HepG2 (cell line): ENCODE measurements around the gene CDKN1C. TPM values are rescaled to one million over a fixed set of nuclear protein-coding genes. Genes with fewer than 3 reads are reported as not detected.

ENCODE experiments used
- ATAC-seq: fragments of 200-7000 bp; cut with Tn5 transposase; 3 replicates; pipeline ENCODE4 v1.9.1; 2020; ENCODE audit warnings: mild to moderate bottlenecking, moderate library complexity
- BruUV-seq: library from RNA; stranded (reverse); fragments of 400-500 nt; replicated peaks from 2 replicates; lab custom pipeline; 2021; lab: Mats Ljungman, UMichigan
- CTCF ChIA-PET: fragments of 300-600 bp; formaldehyde crosslinking; extraction: SDS; loops from one replicate; lab custom pipeline; 2021; ENCODE audit warnings: low total read pairs, inconsistent platforms, low intra/inter-chr PET ratio; lab: Yijun Ruan, JAX
- POLR2A ChIA-PET: fragments of 350-600 bp; sonication (Branson Sonifier 250); formaldehyde crosslinking; loops from one replicate; lab custom pipeline; 2020; ENCODE audit warnings: antibody characterized with exemption, inconsistent platforms; lab: Yijun Ruan, JAX
- DNase-seq: peaks from one replicate; pipeline ENCODE4 v3.0.0-alpha.2; 2015; ENCODE audit warnings: low spot score
- FAIRE-seq: peaks from 3 replicates; lab custom pipeline; 2011; peaks lifted over from hg19 to GRCh38; lab: Jason Lieb, UNC
- H2AFZ ChIP-seq: one replicate; pipeline ENCODE4 v1.6.1; 2011; ENCODE audit warnings: low read length, inconsistent platforms
- H3K27ac ChIP-seq: fragments of 300-600 bp; 3 replicates; pipeline ENCODE4 v1.8.0; 2011; ENCODE audit warnings: mixed run types, mild to moderate bottlenecking, mixed read lengths, low read length, inconsistent platforms; ENCODE audit not compliant: insufficient read depth; ENCODE audit errors: extremely low read length
- H3K27me3 ChIP-seq, 2 experiments: fragments of 200-600 bp in 1 of 2; 2 replicates in 1 of 2; 3 replicates in 1 of 2; pipeline versions ENCODE4 v1.6.0 to v1.8.0; 2011; ENCODE audit warnings: low read length in 2 of 2, mild to moderate bottlenecking in 2 of 2, moderate library complexity in 2 of 2, inconsistent platforms in 1 of 2; ENCODE audit not compliant: insufficient read depth in 2 of 2, control insufficient read depth in 1 of 2
- H3K36me3 ChIP-seq, 2 experiments: fragments of 200-600 bp in 1 of 2; replicated peaks in 1 of 2; 2 replicates in 1 of 2; 3 replicates in 1 of 2; pipeline versions ENCODE4 v1.5.1 to v1.8.0; 2011; ENCODE audit warnings: low read length in 2 of 2, inconsistent platforms in 1 of 2; ENCODE audit not compliant: insufficient read depth in 2 of 2, control insufficient read depth in 1 of 2
- H3K4me1 ChIP-seq: 2 replicates; pipeline ENCODE4 v1.5.1; 2012; ENCODE audit warnings: low read length, inconsistent platforms; ENCODE audit not compliant: insufficient read depth
- H3K4me2 ChIP-seq: 2 replicates; pipeline ENCODE4 v1.6.0; 2011; ENCODE audit warnings: low read depth, low read length, inconsistent platforms
- H3K4me3 ChIP-seq, 3 experiments: fragments of 200-600 bp in 1 of 3; sonication (generic), shearing (Covaris generic) in 1 of 3; replicated peaks in 1 of 3; 2 replicates each; pipeline ENCODE4 v1.5.1; 2011 to 2016; ENCODE audit warnings: low read length in 3 of 3, inconsistent platforms in 2 of 3, low read depth in 2 of 3, mild to moderate bottlenecking in 2 of 3, control low read depth in 1 of 3, mixed read lengths in 1 of 3; ENCODE audit not compliant: insufficient read depth in 1 of 3
- H3K79me2 ChIP-seq: one replicate; pipeline ENCODE4 v1.6.1; 2011; ENCODE audit warnings: low read length, inconsistent platforms; ENCODE audit not compliant: insufficient read depth
- H3K9ac ChIP-seq: 2 replicates; pipeline ENCODE4 v1.6.0; 2011; ENCODE audit warnings: mild to moderate bottlenecking, low read depth, low read length, inconsistent platforms; ENCODE audit not compliant: insufficient read depth
- H3K9me3 ChIP-seq: 2 replicates; pipeline ENCODE4 v1.5.1; 2012; ENCODE audit warnings: mild to moderate bottlenecking, low read length
- H4K20me1 ChIP-seq: 2 replicates; pipeline ENCODE4 v1.6.0; 2011; ENCODE audit warnings: inconsistent platforms, mild to moderate bottlenecking, low read length, moderate library complexity; ENCODE audit not compliant: insufficient read depth
- DMAP1 ChIP-seq: IDR thresholded peaks from 2 replicates; pipeline ENCODE4 v1.6.1; 2016
- MAFG ChIP-seq: sonication (generic); formaldehyde crosslinking; IDR thresholded peaks from 2 replicates; pipeline ENCODE4 v1.5.1; 2020; ENCODE audit warnings: mild to moderate bottlenecking, missing genetic modification reagents
- PAXIP1 ChIP-seq: sonication (generic); formaldehyde crosslinking; conservative IDR thresholded peaks from 2 replicates; pipeline ENCODE4 v1.4.0; 2020; ENCODE audit warnings: mild to moderate bottlenecking, missing genetic modification reagents, moderate library complexity
- RBAK ChIP-seq: sonication (generic); formaldehyde crosslinking; IDR thresholded peaks from 2 replicates; pipeline ENCODE4 v1.5.1; 2020; ENCODE audit warnings: mild to moderate bottlenecking, missing genetic modification reagents
- TFE3 ChIP-seq: IDR thresholded peaks from 2 replicates; pipeline ENCODE4 v1.6.1; 2016
- ZNF207 ChIP-seq: fragments of 450-650 bp; IDR thresholded peaks from 2 replicates; pipeline ENCODE4 v1.6.1; 2016; ENCODE audit warnings: antibody characterized with exemption, borderline replicate concordance
- ZNF260 ChIP-seq: sonication (generic); formaldehyde crosslinking; IDR thresholded peaks from 2 replicates; pipeline ENCODE4 v1.4.0; 2020; ENCODE audit warnings: missing genetic modification reagents, low read depth, mild to moderate bottlenecking, borderline replicate concordance
- ZNF34 ChIP-seq: sonication (generic); formaldehyde crosslinking; IDR thresholded peaks from 2 replicates; pipeline ENCODE4 v1.4.0; 2020; ENCODE audit warnings: mild to moderate bottlenecking, missing genetic modification reagents, borderline replicate concordance
- WGBS: methylation state at CpG from one replicate; pipeline ENCODE4 v1.1.6; 2017; ENCODE audit warnings: low lambda C conversion rate; 5-methylcytosine and 5-hydroxymethylcytosine counted together
- in situ Hi-C: cut with HindIII; loops from 2 replicates; pipeline ENCODE4 v1.10.0; 2017; ENCODE audit warnings: low pct_unique_long_range_greater_than_20kb; ENCODE audit not compliant: extremely low pct_ligation_motif_present
- intact Hi-C: fragments of 100-400 bp; cut with micrococcal nuclease; formaldehyde crosslinking; loops from one replicate; pipeline ENCODE4 v1.10.0; 2022; ENCODE audit not compliant: unreplicated experiment
- polyA plus RNA-seq, 8 experiments: library from polyadenylated mRNA; depleted of rRNA in 3 of 8; stranded (reverse) in 7 of 8; unstranded in 1 of 8; fragments of >200 nt; fragmentation: Illumina TruSeq in 4 of 8; extraction: Trizol in 4 of 8; gene quantifications; 2 replicates each; pipeline versions ENCODE4 v1.2.1 to v1.2.3, GENCODE V29; 2011 to 2016; ENCODE audit warnings: low read depth in 4 of 8, missing spikeins in 1 of 8, mixed read lengths in 1 of 8; ENCODE audit not compliant: insufficient read depth in 1 of 8
- total RNA-seq, 5 experiments: library from RNA; depleted of rRNA; stranded (reverse); fragments of >200 nt; fragmentation: Illumina TruSeq; extraction: Trizol; gene quantifications; 2 replicates each; pipeline ENCODE4 v1.2.3, GENCODE V29; 2016; ENCODE audit warnings: low read depth in 1 of 5

CDKN1C gene
- total and polyA plus RNA-seq, 2 of the 13 experiments (the other 11 are each of a cell fraction or from before 2014, with no cell fraction given), result not detected

GRCh38 chr11:2874963-2875362, 10.6 kb downstream of the CDKN1C start (continued):
- TF ChIP-seq PAXIP1 (CRISPR knock-in tag) (no peak), ZNF260 (no peak)

- TF ChIP-seq TFE3 (no peak), RBAK (CRISPR knock-in tag) (no peak), MAFG (CRISPR knock-in tag) (no peak), ZNF34 (CRISPR knock-in tag) (no peak), ZNF207 (no peak), DMAP1 (no peak)
- TF ChIP-seq, all 625 proteins: peak for 0
Observed at GRCh38 chr11:2870969-2871680, 14.4 kb downstream of the CDKN1C start.

More at GRCh38 chr11:2870969-2871680, 14.4 kb downstream of the CDKN1C start:
- Histone ChIP-seq H3K27ac (no peak overlapping the region), H3K4me2 (no peak overlapping the region), H2AFZ (no peak overlapping the region), H3K4me1 (no peaks in the 10 kb centered on the region), H3K9me3 (no peaks in the 10 kb centered on the region), H3K4me3 (no peak overlapping the region), H3K27me3 (peaks cover 1 to 34% of the 10 kb centered on the region in 2 experiments), H3K36me3 (no peaks in the 10 kb centered on the region), H4K20me1 (peaks cover 4% of the 10 kb centered on the region; the same call in 1 of the 2 replicates), H3K9ac (no peak overlapping the region), H3K79me2 (no peaks in the 10 kb centered on the region)
- intact Hi-C loops, result no loop called here
- BruUV-seq, result no TSS peak
- ATAC-seq, result no peak; the same call in 2 of the 3 replicates
- FAIRE-seq, result no peak
- CTCF ChIA-PET, result no interaction called here
- 45% methylated on average over 20 of the region's 22 CpGs for WGBS
- no peak for DNase-seq
- in situ Hi-C loops, result no loop called here
- POLR2A ChIA-PET, result no interaction called here
